Stromal cell of bone marrow (primary cell): ENCODE results near the gene FAM20C.
"Not testable (repeated sequence)": the region's sequence is repeated elsewhere in the genome, so short reads cannot be mapped to it uniquely, and the experiment has no call there.

Experiments
- DNase-seq: peaks from one replicate; pipeline ENCODE4 v3.0.0-alpha.2; 2012; ENCODE audit warnings: low read depth

FAM20C gene

DNA sequence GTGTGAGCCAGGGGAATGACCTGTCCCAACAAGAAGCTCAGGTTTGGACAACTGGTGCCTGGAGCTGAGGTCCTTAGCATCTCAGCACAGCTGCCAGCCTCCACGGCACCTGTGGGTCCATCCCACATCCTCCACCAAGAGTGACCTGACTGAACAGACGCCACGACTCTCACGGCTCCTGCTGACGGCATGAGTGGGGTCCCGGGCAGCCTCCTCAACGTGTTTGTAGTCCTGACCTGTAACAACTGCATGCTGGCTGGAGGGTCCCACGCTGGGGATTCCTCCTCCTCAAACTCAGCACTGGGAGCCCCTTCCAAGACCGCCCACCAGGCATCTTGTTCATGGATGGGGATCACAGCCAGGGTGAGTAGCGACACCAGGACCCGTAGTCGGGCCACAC, 36.2 kb downstream of the FAM20C start:
- no peak for DNase-seq

DNA sequence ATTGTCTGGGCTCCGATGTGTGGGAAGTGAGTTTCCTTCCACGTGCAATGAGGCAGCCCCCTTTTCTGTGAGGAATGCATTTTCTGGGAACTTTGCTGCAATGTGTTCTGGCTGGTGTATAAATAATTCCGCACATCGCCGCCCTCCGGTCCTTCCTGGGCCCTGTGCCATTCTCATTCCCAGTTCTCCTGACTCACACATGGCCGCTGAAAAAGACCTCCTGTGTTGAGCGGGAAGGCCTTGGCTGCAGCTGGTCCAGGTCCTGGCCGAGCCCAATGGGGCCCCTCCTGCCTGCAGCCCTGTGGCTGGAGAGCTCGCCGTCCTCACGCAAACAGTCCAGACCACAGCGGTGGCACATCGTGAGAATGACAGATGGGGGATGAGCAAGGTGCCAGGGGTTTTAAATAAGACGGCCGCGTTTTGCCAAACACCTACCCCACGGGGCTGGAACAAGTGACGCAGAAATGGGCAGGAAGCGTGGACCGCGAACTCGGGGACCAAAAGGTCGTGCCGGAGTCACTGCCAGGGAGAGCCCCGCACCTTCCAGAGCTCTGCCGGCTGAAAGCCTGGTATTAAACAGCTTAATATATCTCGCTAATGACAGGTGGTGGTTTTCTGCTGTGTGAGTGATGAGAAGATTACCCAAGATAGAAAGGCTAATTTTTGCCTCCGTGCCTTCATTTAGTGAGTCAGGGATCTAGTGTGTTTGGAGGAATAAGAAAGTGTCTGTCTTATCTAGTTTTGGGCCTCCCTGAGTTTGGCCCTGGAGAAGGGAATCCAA, 37.0 kb downstream of the FAM20C start:
- peak; percentile 86 for DNase-seq

DNA sequence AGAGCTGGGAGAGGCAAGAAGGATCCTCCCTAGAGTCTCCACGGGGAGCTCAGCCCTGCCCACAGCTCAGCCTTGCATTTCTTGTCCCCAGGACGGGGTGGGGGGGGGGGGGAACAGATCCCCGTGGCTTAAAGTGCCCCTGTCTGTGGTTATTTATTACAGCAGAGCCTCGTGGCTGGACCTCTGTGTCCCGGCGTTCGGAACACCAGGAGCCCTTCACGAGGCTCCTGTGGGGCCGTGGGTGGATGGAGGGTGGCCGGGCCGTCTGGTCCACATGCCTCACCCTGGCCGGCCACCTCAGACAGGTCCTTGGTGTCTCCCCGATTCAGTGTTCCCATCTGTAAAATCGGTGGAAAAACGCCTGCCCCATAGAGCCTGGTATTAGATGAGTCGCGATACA, 37.9 kb downstream of the FAM20C start:
- DNase-seq = no peak

DNA sequence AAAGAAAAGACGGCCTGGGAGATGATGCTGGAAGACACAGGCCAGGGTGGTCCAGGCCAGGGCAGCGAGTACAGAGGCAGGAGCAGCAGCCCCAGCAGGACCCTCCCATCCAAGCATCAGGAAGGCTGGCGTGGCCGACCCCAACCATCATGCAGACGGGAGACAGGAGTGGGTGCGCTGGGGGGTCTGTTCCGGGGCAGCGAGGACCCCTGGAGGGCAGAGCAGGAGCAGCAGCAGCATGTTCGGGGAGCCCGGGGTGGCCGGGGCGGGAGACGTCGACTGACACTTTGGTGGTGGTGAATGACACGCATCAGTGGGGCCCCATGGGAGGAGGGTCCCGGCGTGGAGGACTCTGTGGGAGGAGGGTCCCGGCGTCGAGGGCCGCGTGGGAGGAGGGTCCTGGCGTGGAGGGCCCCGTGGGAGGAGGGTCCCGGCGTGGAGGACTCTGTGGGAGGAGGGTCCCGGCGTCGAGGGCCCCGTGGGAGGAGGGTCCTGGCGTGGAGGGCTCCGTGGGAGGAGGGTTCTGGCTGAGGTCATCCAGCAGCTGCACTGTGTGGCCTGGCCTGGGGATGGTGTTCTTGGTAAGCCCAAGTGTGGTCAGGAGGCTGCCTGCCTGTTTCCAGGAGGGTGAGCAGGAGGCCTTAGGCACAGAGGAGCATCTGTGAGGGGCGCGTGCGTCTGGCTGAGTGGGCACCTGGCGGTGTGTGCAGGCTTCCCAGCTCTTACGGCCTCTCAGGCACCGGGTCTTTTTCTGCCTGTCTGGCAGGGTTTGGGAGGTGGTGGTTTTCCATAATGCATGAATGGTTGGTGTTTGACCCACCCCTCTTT, 38.9 kb downstream of the FAM20C start:
- no peak for DNase-seq

DNA sequence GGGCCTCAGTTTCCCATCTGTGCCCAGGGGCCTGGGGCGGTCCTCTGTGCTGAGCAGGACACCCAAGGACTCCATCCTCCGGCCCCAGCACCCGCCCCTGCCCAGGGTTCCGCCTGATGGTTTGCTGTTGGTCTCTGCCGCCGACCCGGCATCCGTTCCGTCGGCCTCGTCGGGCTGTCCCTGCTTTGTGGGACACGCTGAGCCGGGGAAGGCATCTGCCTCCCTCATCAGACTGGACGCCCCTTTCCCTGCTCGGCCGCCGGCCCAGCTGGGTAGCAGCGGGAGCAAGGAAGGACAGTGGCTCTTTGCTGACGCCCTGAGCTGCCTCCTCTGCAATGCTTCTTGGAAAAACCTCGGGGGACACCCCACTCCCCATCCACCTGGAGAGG, 39.5 kb downstream of the FAM20C start:
- no peak for DNase-seq

DNA sequence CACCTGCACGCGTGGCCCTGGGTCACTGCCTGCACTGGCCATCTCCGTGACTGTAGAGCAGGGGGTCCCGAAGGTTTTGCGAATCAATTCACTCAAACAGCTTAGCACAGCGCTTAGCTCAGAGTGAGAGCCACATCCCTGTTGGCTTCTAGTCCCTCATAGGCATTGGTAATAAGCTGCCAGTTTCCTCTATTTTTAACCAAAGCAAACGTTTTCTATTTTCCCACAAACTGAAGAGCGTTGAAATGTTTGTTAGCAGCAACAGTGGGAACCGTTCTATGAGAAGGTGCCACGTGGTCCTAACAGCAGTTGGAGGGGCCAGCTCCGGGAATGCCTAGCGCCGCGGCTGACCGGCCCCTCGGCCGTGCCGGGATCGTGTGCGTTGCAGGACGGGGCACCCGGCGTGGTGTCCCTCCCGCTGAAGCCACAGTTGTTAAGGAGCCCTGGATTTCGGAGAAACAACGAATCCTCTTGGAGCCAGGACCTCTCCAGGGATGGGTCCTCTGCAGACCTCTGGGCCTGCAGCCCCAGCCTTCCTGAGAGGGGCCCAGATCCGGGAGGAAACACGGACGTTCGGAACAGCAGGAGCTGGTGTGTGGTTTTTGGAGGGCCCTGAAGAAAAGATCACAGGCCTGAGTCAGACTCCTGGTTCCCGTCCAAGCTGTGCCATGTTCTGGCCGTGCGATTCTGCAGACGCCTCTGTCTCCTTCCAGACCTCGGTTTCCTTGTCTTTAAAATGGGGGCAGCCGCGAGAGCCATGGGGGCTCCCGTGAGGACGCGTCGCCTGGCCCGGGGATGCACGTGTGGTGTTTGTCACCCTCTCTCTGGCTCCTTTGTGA, 40.3 kb downstream of the FAM20C start:
- peak; percentile 59 for DNase-seq

DNA sequence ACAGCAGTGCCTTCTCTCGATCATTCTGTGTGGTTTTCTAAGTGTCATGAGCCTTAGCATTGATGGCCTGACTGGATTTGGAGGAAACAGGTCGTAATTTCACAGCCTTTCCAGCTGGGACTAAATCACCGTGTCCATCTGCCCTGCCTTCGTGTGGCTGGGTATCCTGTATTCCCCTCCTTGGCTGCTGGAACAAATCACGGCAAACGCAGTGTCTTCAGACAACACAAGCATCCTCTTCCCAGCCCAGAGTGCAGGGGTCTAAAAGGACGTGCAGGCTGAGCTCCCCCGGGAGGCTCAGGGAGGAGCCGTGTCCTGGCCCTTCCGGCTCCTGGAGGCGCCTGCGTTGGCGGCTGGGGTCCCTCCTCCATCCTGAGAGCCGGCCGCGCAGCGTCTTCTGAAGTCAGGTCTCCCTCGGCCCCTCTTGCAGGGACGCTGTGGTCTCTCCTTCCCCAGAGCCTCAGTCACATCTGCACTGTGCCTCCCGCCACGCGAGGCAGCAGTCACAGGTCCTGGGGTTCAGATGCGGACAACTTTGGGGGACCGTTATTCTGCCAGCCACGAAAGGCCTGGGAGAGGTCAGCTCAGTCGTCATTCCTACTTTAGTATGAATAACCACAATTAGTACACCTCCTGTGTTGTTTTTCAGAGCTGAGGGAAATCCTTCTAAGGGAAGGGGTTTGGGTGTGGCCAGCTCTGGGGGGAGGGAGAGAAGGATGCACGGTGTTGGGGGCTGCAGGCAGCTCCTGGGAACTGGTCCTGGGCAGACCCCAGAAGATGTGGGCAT, 41.1 kb downstream of the FAM20C start:
- DNase-seq = no peak

DNA sequence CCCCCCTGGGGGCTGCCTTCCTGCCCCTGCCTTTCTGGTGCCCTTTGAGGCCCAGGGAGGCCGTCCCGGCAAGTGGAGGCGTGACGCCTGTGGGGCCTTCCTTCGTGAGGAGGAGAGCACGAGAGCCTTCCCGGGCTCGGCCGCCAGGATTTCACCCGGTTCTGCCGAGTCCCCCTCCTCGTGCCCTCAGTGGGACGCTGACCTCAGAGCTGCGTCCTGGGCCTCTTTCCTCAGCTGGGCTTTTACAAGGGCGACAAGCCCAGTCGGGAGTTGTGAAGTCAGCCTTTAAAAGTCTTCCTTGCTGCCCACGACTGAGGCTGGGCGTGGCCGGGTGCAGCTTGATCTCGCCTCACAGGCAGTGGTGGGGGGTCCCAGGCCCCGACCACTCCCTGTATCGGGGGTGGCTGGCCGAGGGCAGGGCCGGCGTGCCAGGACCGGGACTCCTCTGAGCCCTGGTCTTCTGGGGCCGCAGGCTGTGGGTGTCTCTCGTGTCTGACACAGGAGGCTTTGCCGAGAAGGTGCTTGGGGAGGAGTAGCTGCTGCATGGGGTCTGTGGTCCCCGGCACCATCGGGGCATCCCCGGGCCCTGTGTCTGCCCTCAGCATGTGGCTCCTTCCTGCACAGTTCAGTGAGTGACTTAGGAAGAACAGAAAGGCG, 41.8 kb downstream of the FAM20C start:
- no peak for DNase-seq

DNA sequence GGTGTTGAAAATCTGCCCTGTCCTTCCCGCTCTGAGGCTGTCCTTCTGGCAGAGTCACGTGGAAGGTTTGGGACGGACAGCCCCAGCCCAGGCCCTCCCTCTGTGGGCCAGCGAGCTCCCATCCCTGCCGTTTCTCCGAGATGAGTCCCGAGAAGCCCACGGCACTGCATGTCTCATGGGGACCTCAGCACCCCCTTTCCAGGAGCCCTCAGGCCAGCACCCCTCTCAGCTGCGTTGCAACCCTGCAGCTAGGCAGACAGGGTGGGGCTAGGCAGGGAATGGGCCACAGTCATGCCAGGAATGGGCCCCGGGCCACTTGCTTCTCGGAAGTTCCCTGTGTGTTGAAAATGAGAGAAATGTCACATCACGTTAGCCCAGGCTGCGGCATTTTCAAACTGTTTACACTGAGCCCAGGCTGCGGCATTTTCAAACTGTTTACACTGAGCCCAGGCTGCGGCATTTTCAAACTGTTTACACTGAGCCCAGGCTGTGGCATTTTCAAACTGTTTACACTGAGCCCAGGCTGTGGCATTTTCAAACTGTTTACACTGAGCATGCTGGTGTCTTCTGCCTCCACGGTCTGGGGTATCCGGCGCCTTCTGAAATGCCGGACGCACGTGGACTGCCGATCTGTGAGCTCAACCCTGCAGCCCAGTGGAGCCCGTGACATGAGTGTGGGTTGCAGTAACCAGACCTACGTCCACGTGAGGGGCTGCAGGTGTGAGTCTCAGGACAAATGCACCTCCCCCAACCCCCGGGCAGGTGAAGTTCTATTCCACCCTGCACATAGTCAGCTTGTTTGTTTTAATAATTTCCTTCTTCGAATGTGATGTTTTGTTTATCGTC, 42.6 kb downstream of the FAM20C start:
- DNase-seq = no peak

DNA sequence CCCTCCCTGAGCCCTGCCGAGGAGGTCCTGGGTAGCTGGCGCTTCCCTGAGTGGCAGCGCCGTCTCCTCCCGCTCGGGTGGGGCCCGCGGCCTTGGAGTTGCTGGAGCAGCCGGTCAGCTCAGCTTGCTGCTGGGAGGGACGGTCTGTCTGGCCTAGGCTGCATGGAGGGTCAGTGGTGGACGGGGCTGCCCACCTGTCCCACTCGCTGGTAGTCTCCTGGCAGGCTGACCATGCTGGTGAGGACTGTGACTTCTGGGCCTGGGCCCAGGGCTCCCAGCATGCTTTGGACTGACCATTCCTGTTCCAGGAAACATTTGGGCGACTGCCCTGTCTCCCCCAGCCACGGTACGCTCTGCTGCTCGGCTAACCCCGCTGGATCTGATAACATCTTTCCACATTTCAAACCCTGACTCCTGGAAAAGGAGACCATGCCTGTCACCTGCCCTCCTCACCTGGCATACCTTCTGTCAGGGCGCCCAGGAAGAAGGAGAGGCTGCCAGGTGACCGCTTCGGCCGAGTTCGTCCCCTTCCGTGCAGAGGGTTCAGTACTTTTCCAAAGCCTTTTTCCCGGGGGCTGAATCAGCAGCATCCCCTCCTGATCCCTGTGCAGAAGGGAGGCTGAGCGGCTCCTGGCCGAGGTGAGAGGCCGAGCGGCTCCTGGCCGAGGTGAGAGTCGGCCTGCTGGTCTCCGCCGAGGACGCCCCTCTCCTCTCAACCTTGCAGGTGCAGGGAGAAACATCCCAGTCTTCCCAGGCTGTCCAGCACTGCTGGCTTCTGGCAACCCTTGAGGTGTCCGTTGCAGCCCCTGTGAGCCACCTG, 43.4 kb downstream of the FAM20C start:
- no peak for DNase-seq

DNA sequence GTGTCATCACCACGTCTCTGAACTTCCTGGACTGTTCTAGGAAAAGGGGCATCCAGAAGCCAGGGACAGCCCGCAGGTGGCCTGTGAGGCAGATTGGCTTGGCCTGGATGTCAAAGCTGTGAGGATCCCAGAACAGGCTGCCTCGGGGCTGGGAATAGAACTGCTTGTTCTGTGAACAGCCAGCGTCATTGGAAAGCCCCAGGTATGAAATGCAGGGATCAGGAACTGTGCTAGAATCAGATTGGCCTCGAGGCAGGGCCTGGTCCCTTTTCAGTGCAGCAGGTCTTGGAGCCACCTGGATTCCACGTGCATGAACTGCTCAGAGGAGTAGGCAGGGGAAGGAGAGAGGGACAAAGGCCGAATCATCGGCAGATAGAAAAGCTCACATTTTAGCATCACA, 44.6 kb downstream of the FAM20C start:
- DNase-seq = no peak

DNA sequence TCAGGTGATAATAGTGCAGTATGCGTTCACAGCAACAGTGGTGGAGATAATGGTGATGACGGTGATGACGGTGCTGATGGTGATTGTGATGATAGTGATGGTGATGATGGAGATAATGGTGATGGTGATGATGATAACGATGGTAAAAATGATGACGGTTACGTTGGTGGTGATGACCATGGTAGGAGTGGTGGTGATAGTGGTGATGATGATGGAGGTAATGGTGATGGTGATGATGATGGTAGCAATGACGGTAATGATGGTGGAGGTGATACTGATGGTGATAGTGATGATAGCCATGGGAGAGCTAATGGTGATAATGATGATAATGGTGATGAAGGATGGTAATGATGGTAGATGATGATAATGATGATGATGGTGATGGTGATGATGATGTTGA, 45.0 kb downstream of the FAM20C start:
- DNase-seq = no peak

DNA sequence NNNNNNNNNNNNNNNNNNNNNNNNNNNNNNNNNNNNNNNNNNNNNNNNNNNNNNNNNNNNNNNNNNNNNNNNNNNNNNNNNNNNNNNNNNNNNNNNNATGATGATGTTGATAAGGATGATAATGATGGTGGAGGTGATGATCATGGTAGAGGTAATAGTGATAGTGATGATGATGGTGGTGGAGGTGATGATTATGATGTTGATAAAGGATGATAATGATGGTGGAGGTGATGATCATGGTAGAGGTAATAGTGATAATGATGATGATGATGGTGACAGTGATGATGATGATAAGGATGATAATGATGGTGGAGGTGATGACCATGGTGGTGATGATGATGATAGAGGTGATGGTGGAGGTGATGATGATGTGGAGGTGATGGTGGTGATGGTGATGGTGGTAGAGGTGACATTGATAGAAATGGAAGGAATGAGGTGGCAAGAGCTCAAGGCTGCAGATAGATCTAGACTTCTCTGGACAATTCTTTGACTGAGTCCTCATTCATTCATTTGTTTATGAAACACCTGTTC, 47.8 kb downstream of the FAM20C start:
- DNase-seq = no peak

DNA sequence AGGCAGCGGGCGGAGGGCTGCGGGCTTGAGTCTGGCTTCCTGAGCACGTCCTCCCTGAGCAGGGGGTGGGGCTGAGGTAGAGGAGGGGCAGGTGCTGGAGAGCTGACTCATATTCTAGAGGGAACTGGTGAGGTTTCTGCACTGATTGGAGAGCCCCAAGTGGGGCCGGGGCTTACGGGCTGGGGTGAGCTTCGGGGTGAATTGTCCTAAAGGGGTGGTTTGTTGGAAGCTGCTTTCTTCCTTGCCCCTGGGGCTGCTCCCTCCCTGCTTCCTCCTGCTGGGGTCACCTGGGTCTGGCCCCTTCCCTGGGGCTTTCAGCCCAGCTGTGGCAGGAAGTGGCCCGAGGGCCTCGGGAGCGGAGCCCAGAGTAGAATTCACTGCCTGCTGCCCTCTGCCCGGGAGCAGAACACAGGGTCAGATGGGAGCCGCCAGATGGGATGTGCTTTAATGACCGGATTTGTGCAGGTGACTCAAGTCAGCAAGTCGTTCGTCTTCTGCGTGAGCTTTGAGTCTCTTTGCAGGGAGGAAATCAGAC, 48.6 kb downstream of the FAM20C start:
- no peak for DNase-seq

DNA sequence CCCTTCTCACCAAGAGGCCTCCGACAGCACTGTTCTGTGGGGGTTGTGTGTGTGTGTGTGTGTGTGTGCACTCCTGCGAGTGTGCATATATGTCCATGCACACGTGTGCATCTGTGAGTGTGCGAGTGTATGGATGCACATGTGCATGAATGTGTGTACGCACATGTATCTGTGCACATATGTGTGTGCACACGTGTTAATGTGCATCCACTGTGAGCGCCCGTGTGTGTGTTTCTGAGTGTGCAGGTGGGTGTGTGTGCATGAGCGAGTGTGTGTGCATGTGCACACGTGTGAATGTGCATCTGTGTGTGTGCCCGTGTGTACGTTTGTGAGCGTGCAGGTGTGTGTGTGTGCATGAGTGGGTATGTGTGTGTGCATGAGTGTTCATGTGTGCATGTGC, 49.1 kb downstream of the FAM20C start:
- no peak for DNase-seq

DNA sequence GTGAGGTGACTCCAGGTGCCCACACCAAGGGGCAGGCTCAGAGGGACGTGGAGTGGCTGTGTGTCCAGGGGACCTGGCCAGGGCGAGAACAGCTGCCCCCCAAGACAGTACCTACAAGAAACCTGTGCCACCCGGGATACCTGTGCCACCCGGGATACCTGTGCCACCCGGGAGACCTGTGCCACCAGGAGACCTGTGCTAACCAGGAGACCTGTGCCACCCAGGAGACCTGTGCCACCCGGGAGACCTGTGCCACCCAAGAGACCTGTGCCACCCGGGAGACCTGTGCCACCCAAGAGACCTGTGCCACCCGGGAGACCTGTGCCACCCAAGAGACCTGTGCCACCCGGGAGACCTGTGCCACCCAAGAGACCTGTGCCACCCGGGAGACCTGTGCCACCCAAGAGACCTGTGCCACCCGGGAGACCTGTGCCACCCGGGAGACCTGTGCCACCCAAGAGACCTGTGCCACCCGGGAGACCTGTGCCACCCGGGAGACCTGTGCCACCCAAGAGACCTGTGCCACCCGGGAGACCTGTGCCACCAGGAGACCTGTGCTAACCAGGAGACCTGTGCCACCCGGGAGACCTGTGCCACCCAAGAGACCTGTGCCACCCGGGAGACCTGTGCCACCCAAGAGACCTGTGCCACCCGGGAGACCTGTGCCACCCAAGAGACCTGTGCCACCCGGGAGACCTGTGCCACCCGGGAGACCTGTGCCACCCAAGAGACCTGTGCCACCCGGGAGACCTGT, 50.6 kb downstream of the FAM20C start:
- DNase-seq = not testable (repeated sequence)

DNA sequence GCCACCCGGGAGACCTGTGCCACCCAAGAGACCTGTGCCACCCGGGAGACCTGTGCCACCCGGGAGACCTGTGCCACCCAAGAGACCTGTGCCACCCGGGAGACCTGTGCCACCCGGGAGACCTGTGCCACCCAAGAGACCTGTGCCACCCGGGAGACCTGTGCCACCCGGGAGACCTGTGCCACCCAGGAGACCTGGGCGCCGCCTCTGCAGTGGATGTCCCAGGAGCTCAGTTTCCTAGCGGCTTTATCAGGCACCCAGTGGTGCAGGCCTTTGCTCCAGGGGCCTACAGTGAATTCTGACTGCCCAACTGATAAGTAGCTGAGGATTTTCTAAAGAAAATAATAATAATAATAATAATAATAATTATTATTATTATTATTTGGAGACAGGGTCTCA, 51.2 kb downstream of the FAM20C start:
- DNase-seq = not testable (repeated sequence)

DNA sequence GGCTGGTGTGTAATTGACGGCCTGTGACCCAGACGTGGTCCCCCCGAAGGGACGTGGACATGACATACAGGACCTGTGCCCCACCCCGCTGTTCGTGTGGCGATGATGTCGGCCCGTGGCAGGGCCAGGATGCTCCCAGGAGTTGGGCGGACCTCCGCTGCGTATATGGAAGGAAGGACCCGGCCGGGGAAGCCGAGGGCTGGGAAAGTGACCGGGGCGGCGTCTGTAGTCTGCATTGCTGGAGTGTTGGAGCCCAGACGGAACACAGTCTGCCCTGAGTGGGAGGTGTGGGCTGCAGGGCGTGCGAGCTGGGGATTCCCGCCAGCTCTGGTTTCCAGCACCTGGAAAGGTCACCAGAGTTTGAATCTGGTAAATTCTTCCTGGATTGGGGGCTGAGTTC, 52.6 kb downstream of the FAM20C start:
- DNase-seq = no peak
